IPS-18c (cell line): ENCODE measurements around the gene RSBN1L.
"Not testable (repeated sequence)": the region's sequence is repeated elsewhere in the genome, so short reads cannot be mapped to it uniquely, and the experiment has no call there.

ENCODE experiments used
- H3K4me3 ChIP-seq: 2 replicates; pipeline ENCODE4 v1.7.0; 2013; ENCODE audit warnings: low read depth, mild to moderate bottlenecking, low read length, moderate library complexity; ENCODE audit not compliant: insufficient read depth
- H3K9me3 ChIP-seq: one replicate; pipeline ENCODE4 v1.6.1; 2013; ENCODE audit warnings: mild to moderate bottlenecking, low read length, moderate library complexity; ENCODE audit not compliant: control insufficient read depth, insufficient read depth

Gene RSBN1L

GRCh38 chr7:77710861-77711260, 14.6 kb downstream of the RSBN1L start:
- Histone ChIP-seq H3K4me3 (no peak overlapping the region), H3K9me3 (no peaks in the 10 kb centered on the region)

GRCh38 chr7:77714195-77714594, 17.9 kb downstream of the RSBN1L start:
- Histone ChIP-seq H3K9me3 (no peaks in the 10 kb centered on the region), H3K4me3 (no peak overlapping the region)

GRCh38 chr7:77714931-77715330, 18.7 kb downstream of the RSBN1L start:
- H3K4me3 ChIP-seq, H3K9me3 ChIP-seq: not testable (repeated sequence)

- no peaks in the 10 kb centered on the region for H3K9me3 ChIP-seq
- H3K4me3 ChIP-seq = no peak overlapping the region
Measured at GRCh38 chr7:77716804-77717203, 20.5 kb downstream of the RSBN1L start.

- not testable (repeated sequence) for H3K9me3 ChIP-seq
Measured at GRCh38 chr7:77717566-77717965, 21.3 kb downstream of the RSBN1L start.

GRCh38 chr7:77727527-77727926, 31.3 kb downstream of the RSBN1L start:
- H3K9me3 ChIP-seq = no peaks in the 10 kb centered on the region

More at GRCh38 chr7:77717566-77717965, 21.3 kb downstream of the RSBN1L start:
- not testable (repeated sequence) for H3K4me3 ChIP-seq

GRCh38 chr7:77727936-77728701, 31.9 kb downstream of the RSBN1L start:
- Histone ChIP-seq H3K4me3 (no peak overlapping the region), H3K9me3 (no peaks in the 10 kb centered on the region)

More at GRCh38 chr7:77727527-77727926, 31.3 kb downstream of the RSBN1L start:
- H3K4me3 ChIP-seq = no peak overlapping the region

GRCh38 chr7:77729574-77730348, 33.5 kb downstream of the RSBN1L start:
- no peak overlapping the region for H3K4me3 ChIP-seq
- no peaks in the 10 kb centered on the region for H3K9me3 ChIP-seq

- no peaks in the 10 kb centered on the region for H3K9me3 ChIP-seq
- no peak overlapping the region for H3K4me3 ChIP-seq
Measured at GRCh38 chr7:77731716-77732115, 35.5 kb downstream of the RSBN1L start.

- no peaks in the 10 kb centered on the region for H3K9me3 ChIP-seq
- H3K4me3 ChIP-seq = no peak overlapping the region
Measured at GRCh38 chr7:77734659-77735421, 38.6 kb downstream of the RSBN1L start.

GRCh38 chr7:77735457-77735856, 39.2 kb downstream of the RSBN1L start:
- H3K9me3 ChIP-seq = no peaks in the 10 kb centered on the region
- H3K4me3 ChIP-seq = no peak overlapping the region

GRCh38 chr7:77736991-77737390, 40.7 kb downstream of the RSBN1L start:
- Histone ChIP-seq H3K9me3 (no peaks in the 10 kb centered on the region), H3K4me3 (no peak overlapping the region)

- H3K9me3 ChIP-seq = no peaks in the 10 kb centered on the region
- no peak overlapping the region for H3K4me3 ChIP-seq
Measured at GRCh38 chr7:77738382-77738781, 42.1 kb downstream of the RSBN1L start.

- no peaks in the 10 kb centered on the region for H3K9me3 ChIP-seq
- no peak overlapping the region for H3K4me3 ChIP-seq
Measured at GRCh38 chr7:77738871-77739270, 42.6 kb downstream of the RSBN1L start.

- Histone ChIP-seq H3K9me3 (peaks cover 3% of the 10 kb centered on the region), H3K4me3 (no peak overlapping the region)
Measured at GRCh38 chr7:77740257-77740656, 44.0 kb downstream of the RSBN1L start.

- H3K9me3 ChIP-seq = peaks cover 3% of the 10 kb centered on the region
- H3K4me3 ChIP-seq = no peak overlapping the region
Measured at GRCh38 chr7:77743518-77743917, 47.3 kb downstream of the RSBN1L start.

- Histone ChIP-seq H3K4me3 (no peak overlapping the region), H3K9me3 (peaks cover 3% of the 10 kb centered on the region)
Measured at GRCh38 chr7:77745746-77746145, 49.5 kb downstream of the RSBN1L start.
